Measurements from ENCODE around the gene HMCN1.

DNA sequence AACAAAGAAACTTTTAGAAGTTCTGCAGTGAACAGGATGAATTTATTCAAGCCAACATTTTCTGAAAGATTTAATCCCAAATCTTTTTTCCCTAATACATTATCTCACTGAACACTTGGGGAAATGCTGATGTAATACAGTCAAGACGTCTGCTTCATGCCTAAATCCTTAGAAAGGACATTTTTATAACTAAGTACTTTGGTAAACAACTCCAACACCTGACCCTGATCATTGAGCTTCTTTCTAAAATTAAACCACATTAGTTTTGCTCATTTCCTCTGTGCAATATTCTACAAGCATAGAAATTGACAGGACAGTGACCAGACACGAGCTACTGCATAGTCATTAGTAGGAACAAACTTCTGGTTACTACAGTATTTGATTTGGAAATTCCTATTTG is 457.3 kb downstream of the HMCN1 start:
- TF ChIP-seq, protein P1, sequence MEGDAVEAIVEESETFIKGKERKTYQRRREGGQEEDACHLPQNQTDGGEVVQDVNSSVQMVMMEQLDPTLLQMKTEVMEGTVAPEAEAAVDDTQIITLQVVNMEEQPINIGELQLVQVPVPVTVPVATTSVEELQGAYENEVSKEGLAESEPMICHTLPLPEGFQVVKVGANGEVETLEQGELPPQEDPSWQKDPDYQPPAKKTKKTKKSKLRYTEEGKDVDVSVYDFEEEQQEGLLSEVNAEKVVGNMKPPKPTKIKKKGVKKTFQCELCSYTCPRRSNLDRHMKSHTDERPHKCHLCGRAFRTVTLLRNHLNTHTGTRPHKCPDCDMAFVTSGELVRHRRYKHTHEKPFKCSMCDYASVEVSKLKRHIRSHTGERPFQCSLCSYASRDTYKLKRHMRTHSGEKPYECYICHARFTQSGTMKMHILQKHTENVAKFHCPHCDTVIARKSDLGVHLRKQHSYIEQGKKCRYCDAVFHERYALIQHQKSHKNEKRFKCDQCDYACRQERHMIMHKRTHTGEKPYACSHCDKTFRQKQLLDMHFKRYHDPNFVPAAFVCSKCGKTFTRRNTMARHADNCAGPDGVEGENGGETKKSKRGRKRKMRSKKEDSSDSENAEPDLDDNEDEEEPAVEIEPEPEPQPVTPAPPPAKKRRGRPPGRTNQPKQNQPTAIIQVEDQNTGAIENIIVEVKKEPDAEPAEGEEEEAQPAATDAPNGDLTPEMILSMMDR (IDR thresholded peaks at IDR 0.05): no peak
- no peak for TF ChIP-seq POLR2A (IDR thresholded peaks at IDR 0.05)

All from thyroid gland (tissue), 4 donors.